ENCODE measurements around the gene TIAL1. TPM values are rescaled to one million over a fixed set of nuclear protein-coding genes. Genes with fewer than 3 reads are reported as not detected.

TIAL1 gene
- total and polyA plus RNA-seq, 2 donors (not counting 1 experiment from before 2014, with no cell fraction given), result 38.5 to 116 TPM

GRCh38 chr10:119634219-119634544 is 37.4 kb upstream of the TIAL1 start:
- H4K20me1 ChIP-seq (ENCODE audit: control insufficient read depth, extremely low read depth, insufficient read depth, low read length), result no peaks in the 10 kb centered on the region
- TF ChIP-seq CTCF (conservative IDR thresholded peaks at IDR 0.05 in 1 of 2, IDR thresholded peaks at IDR 0.05 in 1 of 2; ENCODE audit: low read depth in 1 of 2, low read length in 2 of 2) (no peak), EZH2 (IDR thresholded peaks at IDR 0.05; ENCODE audit: low read length, missing control alignments) (no peak)
- H3K79me2 ChIP-seq (ENCODE audit: control insufficient read depth, insufficient read depth, low read length), result no peaks in the 10 kb centered on the region
- no peak overlapping the region for H3K4me2 ChIP-seq (ENCODE audit: extremely low read depth, insufficient read depth, low read length)
- no peak overlapping the region for H3K27ac ChIP-seq (ENCODE audit: insufficient read depth, low read length)
- no peaks in the 10 kb centered on the region for H3K9me3 ChIP-seq (ENCODE audit: control insufficient read depth, insufficient read depth, low read depth, low read length)
- DNase-seq (ENCODE audit: low read depth in 2 of 2), result peak; percentile 19 to 33
- no peak overlapping the region for H3K4me3 ChIP-seq (replicated peaks in 1 of 4; ENCODE audit: control extremely low read depth in 1 of 4, insufficient read depth in 1 of 4, low read depth in 3 of 4, low read length in 4 of 4)
- no peak overlapping the region for H2AFZ ChIP-seq (ENCODE audit: low read length)
- H3K27me3 ChIP-seq (ENCODE audit: control insufficient read depth, insufficient read depth, low read length), result no peaks in the 10 kb centered on the region
- H3K36me3 ChIP-seq (ENCODE audit: control insufficient read depth, insufficient read depth, low read length), result no peaks in the 10 kb centered on the region
- H3K9ac ChIP-seq (ENCODE audit: insufficient read depth, low read length), result no peak overlapping the region
- H3K4me1 ChIP-seq (ENCODE audit: control insufficient read depth, extremely low read depth, insufficient read depth, low read length), result no peaks in the 10 kb centered on the region

- no peak for TF ChIP-seq CTCF (conservative IDR thresholded peaks at IDR 0.05 in 1 of 2, IDR thresholded peaks at IDR 0.05 in 1 of 2; ENCODE audit: low read depth in 1 of 2, low read length in 2 of 2)
- no peak for TF ChIP-seq EZH2 (IDR thresholded peaks at IDR 0.05; ENCODE audit: low read length, missing control alignments)
- H3K4me1 ChIP-seq (ENCODE audit: control insufficient read depth, extremely low read depth, insufficient read depth, low read length), result no peaks in the 10 kb centered on the region
- H3K9ac ChIP-seq (ENCODE audit: insufficient read depth, low read length), result no peak overlapping the region
- no peak overlapping the region for H2AFZ ChIP-seq (ENCODE audit: low read length)
- DNase-seq (ENCODE audit: low read depth in 2 of 2), result no peak
- H3K4me3 ChIP-seq (replicated peaks in 1 of 4; ENCODE audit: control extremely low read depth in 1 of 4, insufficient read depth in 1 of 4, low read depth in 3 of 4, low read length in 4 of 4), result no peak overlapping the region
- H3K27me3 ChIP-seq (ENCODE audit: control insufficient read depth, insufficient read depth, low read length), result no peaks in the 10 kb centered on the region
- H3K27ac ChIP-seq (ENCODE audit: insufficient read depth, low read length), result no peak overlapping the region
- H3K9me3 ChIP-seq (ENCODE audit: control insufficient read depth, insufficient read depth, low read depth, low read length), result no peaks in the 10 kb centered on the region
- no peak overlapping the region for H3K4me2 ChIP-seq (ENCODE audit: extremely low read depth, insufficient read depth, low read length)
- H4K20me1 ChIP-seq (ENCODE audit: control insufficient read depth, extremely low read depth, insufficient read depth, low read length), result no peaks in the 10 kb centered on the region
- no peaks in the 10 kb centered on the region for H3K36me3 ChIP-seq (ENCODE audit: control insufficient read depth, insufficient read depth, low read length)
- no peaks in the 10 kb centered on the region for H3K79me2 ChIP-seq (ENCODE audit: control insufficient read depth, insufficient read depth, low read length)
Observed at GRCh38 chr10:119633538-119634218, 36.9 kb upstream of the TIAL1 start.

DNA sequence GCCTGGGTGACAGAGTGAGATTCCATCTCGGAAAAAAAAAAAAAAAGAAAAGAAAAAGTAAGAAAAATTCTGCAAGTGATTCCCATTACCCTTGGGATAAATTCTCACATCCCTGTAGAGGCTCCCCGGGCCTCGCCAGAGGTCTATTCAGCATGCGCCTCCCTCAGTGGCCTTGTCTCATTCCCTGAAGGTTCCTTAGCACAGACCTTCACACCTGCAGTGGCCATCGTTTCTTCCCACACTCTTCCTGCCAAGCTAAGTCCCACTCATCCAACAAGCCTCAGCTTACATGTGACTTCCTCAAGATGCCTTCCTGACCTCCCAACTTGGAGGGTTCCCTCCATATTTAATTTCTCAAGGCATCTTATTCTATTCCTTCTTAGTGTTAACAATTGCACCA is 33.5 kb upstream of the TIAL1 start:
- no peak overlapping the region for H3K4me2 ChIP-seq (ENCODE audit: extremely low read depth, insufficient read depth, low read length)
- DNase-seq (ENCODE audit: low read depth in 2 of 2), result no peak
- no peak overlapping the region for H2AFZ ChIP-seq (ENCODE audit: low read length)
- H3K27ac ChIP-seq (ENCODE audit: insufficient read depth, low read length), result no peak overlapping the region
- H3K4me3 ChIP-seq (replicated peaks in 1 of 4; ENCODE audit: control extremely low read depth in 1 of 4, insufficient read depth in 1 of 4, low read depth in 3 of 4, low read length in 4 of 4), result no peak overlapping the region
- H3K79me2 ChIP-seq (ENCODE audit: control insufficient read depth, insufficient read depth, low read length), result no peaks in the 10 kb centered on the region
- H3K9ac ChIP-seq (ENCODE audit: insufficient read depth, low read length), result no peak overlapping the region
- H3K36me3 ChIP-seq (ENCODE audit: control insufficient read depth, insufficient read depth, low read length), result no peaks in the 10 kb centered on the region
- H3K4me1 ChIP-seq (ENCODE audit: control insufficient read depth, extremely low read depth, insufficient read depth, low read length), result no peaks in the 10 kb centered on the region
- no peak for TF ChIP-seq CTCF (conservative IDR thresholded peaks at IDR 0.05 in 1 of 2, IDR thresholded peaks at IDR 0.05 in 1 of 2; ENCODE audit: low read depth in 1 of 2, low read length in 2 of 2)
- TF ChIP-seq EZH2 (IDR thresholded peaks at IDR 0.05; ENCODE audit: low read length, missing control alignments), result no peak
- H3K27me3 ChIP-seq (ENCODE audit: control insufficient read depth, insufficient read depth, low read length), result no peaks in the 10 kb centered on the region
- no peaks in the 10 kb centered on the region for H4K20me1 ChIP-seq (ENCODE audit: control insufficient read depth, extremely low read depth, insufficient read depth, low read length)
- no peaks in the 10 kb centered on the region for H3K9me3 ChIP-seq (ENCODE audit: control insufficient read depth, insufficient read depth, low read depth, low read length)

Measured in fibroblast of lung (primary cell).